HG03159 (cell line): ENCODE data around the gene ANKRD13A.
"Not testable (repeated sequence)": the region's sequence is repeated elsewhere in the genome, so short reads cannot be mapped to it uniquely, and the experiment has no call there.

Experiments used
- ATAC-seq: cut with Tn5 transposase; IDR thresholded peaks from one replicate; pipeline ENCODE4 v1.9.1; 2021; ENCODE audit warnings: mild to moderate bottlenecking, moderate library complexity; ENCODE audit not compliant: unreplicated experiment

Gene ANKRD13A

GRCh38 chr12:110005319-110005973 is 6.2 kb downstream of the ANKRD13A start:
- ATAC-seq: peak; percentile 41

- ATAC-seq: no peak
Observed at GRCh38 chr12:110006115-110006514, 6.9 kb downstream of the ANKRD13A start.

- no peak for ATAC-seq
Observed at GRCh38 chr12:110007881-110008280, 8.7 kb downstream of the ANKRD13A start.

GRCh38 chr12:110008681-110009398 is 9.6 kb downstream of the ANKRD13A start:
- ATAC-seq: not testable (repeated sequence)

- no peak for ATAC-seq
Observed at GRCh38 chr12:110010853-110011723, 11.9 kb downstream of the ANKRD13A start.

GRCh38 chr12:110012137-110012536 is 12.9 kb downstream of the ANKRD13A start:
- peak; percentile 61 for ATAC-seq

- ATAC-seq: no peak
Observed at GRCh38 chr12:110012659-110013058, 13.4 kb downstream of the ANKRD13A start.

GRCh38 chr12:110015132-110015531 is 15.9 kb downstream of the ANKRD13A start:
- ATAC-seq: no peak

- no peak for ATAC-seq
Observed at GRCh38 chr12:110020956-110021355, 21.7 kb downstream of the ANKRD13A start.

GRCh38 chr12:110023059-110023980 is 24.1 kb downstream of the ANKRD13A start:
- no peak for ATAC-seq

- no peak for ATAC-seq
Observed at GRCh38 chr12:110024051-110024450, 24.8 kb downstream of the ANKRD13A start.

GRCh38 chr12:110028323-110028722 is 29.1 kb downstream of the ANKRD13A start:
- ATAC-seq: no peak

- no peak for ATAC-seq
Observed at GRCh38 chr12:110029290-110029815, 30.1 kb downstream of the ANKRD13A start.

GRCh38 chr12:110033888-110034287 is 34.7 kb downstream of the ANKRD13A start:
- ATAC-seq: no peak

- no peak for ATAC-seq
Observed at GRCh38 chr12:110035534-110036104, 36.4 kb downstream of the ANKRD13A start.

- no peak for ATAC-seq
Observed at GRCh38 chr12:110037315-110037714, 38.1 kb downstream of the ANKRD13A start.

- no peak for ATAC-seq
Observed at GRCh38 chr12:110038741-110039084, 39.5 kb downstream of the ANKRD13A start.

- no peak for ATAC-seq
Observed at GRCh38 chr12:110039085-110039807, 40.0 kb downstream of the ANKRD13A start.

GRCh38 chr12:110042264-110042663 is 43.0 kb downstream of the ANKRD13A start:
- ATAC-seq: no peak
